ENCODE measurements around the gene WDTC1. TPM values are rescaled to one million over a fixed set of nuclear protein-coding genes. Genes with fewer than 3 reads are reported as not detected.

The WDTC1 gene
- total and polyA plus RNA-seq, 9 of the 15 experiments (the other 6 are each of a cell fraction or from before 2014, with no cell fraction given), result 0.18 to 32.3 (median 8.8) TPM

- TF ChIP-seq ZEB2 (IDR thresholded peaks at IDR 0.05), result peak; percentile 99
- TF ChIP-seq HDAC8 (tag; IDR thresholded peaks at IDR 0.05), result no peak
- TF ChIP-seq, protein P1, sequence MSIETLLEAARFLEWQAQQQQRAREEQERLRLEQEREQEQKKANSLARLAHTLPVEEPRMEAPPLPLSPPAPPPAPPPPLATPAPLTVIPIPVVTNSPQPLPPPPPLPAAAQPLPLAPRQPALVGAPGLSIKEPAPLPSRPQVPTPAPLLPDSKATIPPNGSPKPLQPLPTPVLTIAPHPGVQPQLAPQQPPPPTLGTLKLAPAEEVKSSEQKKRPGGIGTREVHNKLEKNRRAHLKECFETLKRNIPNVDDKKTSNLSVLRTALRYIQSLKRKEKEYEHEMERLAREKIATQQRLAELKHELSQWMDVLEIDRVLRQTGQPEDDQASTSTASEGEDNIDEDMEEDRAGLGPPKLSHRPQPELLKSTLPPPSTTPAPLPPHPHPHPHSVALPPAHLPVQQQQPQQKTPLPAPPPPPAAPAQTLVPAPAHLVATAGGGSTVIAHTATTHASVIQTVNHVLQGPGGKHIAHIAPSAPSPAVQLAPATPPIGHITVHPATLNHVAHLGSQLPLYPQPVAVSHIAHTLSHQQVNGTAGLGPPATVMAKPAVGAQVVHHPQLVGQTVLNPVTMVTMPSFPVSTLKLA (conservative IDR thresholded peaks at IDR 0.05), result peak; percentile 95 to 98
- TF ChIP-seq, protein P2, sequence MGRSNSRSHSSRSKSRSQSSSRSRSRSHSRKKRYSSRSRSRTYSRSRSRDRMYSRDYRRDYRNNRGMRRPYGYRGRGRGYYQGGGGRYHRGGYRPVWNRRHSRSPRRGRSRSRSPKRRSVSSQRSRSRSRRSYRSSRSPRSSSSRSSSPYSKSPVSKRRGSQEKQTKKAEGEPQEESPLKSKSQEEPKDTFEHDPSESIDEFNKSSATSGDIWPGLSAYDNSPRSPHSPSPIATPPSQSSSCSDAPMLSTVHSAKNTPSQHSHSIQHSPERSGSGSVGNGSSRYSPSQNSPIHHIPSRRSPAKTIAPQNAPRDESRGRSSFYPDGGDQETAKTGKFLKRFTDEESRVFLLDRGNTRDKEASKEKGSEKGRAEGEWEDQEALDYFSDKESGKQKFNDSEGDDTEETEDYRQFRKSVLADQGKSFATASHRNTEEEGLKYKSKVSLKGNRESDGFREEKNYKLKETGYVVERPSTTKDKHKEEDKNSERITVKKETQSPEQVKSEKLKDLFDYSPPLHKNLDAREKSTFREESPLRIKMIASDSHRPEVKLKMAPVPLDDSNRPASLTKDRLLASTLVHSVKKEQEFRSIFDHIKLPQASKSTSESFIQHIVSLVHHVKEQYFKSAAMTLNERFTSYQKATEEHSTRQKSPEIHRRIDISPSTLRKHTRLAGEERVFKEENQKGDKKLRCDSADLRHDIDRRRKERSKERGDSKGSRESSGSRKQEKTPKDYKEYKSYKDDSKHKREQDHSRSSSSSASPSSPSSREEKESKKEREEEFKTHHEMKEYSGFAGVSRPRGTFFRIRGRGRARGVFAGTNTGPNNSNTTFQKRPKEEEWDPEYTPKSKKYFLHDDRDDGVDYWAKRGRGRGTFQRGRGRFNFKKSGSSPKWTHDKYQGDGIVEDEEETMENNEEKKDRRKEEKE (IDR thresholded peaks at IDR 0.05; ENCODE audit: borderline replicate concordance in 1 of 2, control insufficient read depth in 1 of 2, low read depth in 2 of 2, low read length in 1 of 2), result peak in 1 of 2 experiments; percentile 96; a peak in 2 of 4 replicates
- TF ChIP-seq ZBTB17 (CRISPR knock-in tag; IDR thresholded peaks at IDR 0.05), result peak; percentile 85; the same call in 1 of the 2 replicates
- peak; percentile 94 for TF ChIP-seq ZBTB33 (CRISPR knock-in tag; IDR thresholded peaks at IDR 0.05)
- TF ChIP-seq EGR1 (conservative IDR thresholded peaks at IDR 0.05), result peak; percentile 98
- TF ChIP-seq, protein P3, sequence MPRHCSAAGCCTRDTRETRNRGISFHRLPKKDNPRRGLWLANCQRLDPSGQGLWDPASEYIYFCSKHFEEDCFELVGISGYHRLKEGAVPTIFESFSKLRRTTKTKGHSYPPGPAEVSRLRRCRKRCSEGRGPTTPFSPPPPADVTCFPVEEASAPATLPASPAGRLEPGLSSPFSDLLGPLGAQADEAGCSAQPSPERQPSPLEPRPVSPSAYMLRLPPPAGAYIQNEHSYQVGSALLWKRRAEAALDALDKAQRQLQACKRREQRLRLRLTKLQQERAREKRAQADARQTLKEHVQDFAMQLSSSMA (CRISPR knock-in tag; IDR thresholded peaks at IDR 0.05), result peak; percentile 93
- 0 out of 2 replicates have a peak, but pooled peaks have one; percentile 13 for TF ChIP-seq ERF (CRISPR knock-in tag; IDR thresholded peaks at IDR 0.05)
- TF ChIP-seq RAD21 (CRISPR knock-in tag; conservative IDR thresholded peaks at IDR 0.05 in 1 of 2, IDR thresholded peaks at IDR 0.05 in 1 of 2), result peak in 1 of 2 experiments; percentile 19; a peak in 1 of 4 replicates
- TF ChIP-seq, protein P4, sequence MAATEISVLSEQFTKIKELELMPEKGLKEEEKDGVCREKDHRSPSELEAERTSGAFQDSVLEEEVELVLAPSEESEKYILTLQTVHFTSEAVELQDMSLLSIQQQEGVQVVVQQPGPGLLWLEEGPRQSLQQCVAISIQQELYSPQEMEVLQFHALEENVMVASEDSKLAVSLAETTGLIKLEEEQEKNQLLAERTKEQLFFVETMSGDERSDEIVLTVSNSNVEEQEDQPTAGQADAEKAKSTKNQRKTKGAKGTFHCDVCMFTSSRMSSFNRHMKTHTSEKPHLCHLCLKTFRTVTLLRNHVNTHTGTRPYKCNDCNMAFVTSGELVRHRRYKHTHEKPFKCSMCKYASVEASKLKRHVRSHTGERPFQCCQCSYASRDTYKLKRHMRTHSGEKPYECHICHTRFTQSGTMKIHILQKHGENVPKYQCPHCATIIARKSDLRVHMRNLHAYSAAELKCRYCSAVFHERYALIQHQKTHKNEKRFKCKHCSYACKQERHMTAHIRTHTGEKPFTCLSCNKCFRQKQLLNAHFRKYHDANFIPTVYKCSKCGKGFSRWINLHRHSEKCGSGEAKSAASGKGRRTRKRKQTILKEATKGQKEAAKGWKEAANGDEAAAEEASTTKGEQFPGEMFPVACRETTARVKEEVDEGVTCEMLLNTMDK (IDR thresholded peaks at IDR 0.05; ENCODE audit: borderline replicate concordance, insufficient read depth, low read depth, low read length, poor library complexity, severe bottlenecking), result peak; percentile 19
- no peak for TF ChIP-seq CHCHD3 (CRISPR knock-in tag; IDR thresholded peaks at IDR 0.05)
- TF ChIP-seq RFX7 (CRISPR knock-in tag; IDR thresholded peaks at IDR 0.05), result no peak
- TF ChIP-seq, protein P5, sequence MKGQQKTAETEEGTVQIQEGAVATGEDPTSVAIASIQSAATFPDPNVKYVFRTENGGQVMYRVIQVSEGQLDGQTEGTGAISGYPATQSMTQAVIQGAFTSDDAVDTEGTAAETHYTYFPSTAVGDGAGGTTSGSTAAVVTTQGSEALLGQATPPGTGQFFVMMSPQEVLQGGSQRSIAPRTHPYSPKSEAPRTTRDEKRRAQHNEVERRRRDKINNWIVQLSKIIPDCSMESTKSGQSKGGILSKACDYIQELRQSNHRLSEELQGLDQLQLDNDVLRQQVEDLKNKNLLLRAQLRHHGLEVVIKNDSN (CRISPR knock-in tag; IDR thresholded peaks at IDR 0.05), result peak; percentile 81
- peak; percentile 82 for TF ChIP-seq NBN (IDR thresholded peaks at IDR 0.05; ENCODE audit: low read depth)
- TF ChIP-seq POLR2B (IDR thresholded peaks at IDR 0.05; ENCODE audit: low read depth, partially characterized antibody), result peak; percentile 88
These were observed 87.6 kb downstream of the WDTC1 start, which contains the start of gene TMEM222 (continued) for GRCh38 chr1:27321813-27322568.

Data from K562 (cell line).